T-helper 1 cell treated with Interleukin-12 subunit alpha and Interleukin-12 subunit beta and Interleukin-4 antibody, amounts not matched to agents 30 ng/mL and 1 ng/mL, for 36 hours (primary cell): ENCODE measurements around the gene UHMK1. TPM values are rescaled to one million over a fixed set of nuclear protein-coding genes. Genes with fewer than 3 reads are reported as not detected.
"Not testable (repeated sequence)": the region's sequence is repeated elsewhere in the genome, so short reads cannot be mapped to it uniquely, and the experiment has no call there.

ENCODE experiments used
- intact Hi-C: fragments of 100-400 bp; cut with micrococcal nuclease; formaldehyde crosslinking; loops from one replicate; pipeline ENCODE4 v1.15.1; 2024
- total RNA-seq: library from RNA; stranded (reverse); gene quantifications from 2 replicates; pipeline ENCODE4 v1.2.3, GENCODE V29; 2022

Gene UHMK1
- total RNA-seq, 1 donor from 2014 or later, result 71.9 TPM

DNA sequence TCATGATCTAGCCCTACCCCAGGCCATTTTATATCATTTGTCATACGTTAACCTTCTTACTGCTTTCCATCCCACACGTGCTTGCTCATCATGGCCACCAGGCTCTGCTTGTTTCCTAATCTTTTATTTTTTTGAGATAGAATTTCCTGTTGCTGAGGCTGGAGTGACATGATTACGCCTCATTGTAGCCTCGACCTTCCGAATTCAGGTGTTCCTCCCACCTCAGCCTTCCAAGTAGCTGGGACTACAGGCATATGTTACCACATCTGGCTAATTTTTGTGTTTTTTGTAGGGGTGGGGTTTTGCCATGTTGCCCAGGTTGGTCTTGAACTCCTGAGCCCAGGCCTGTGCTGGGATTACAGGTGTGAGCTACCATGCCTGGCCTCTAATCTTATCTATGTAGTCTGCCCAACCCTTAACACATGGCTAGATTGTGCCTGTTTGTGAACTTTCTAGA lies 67.2 kb downstream of the UHMK1 start:
- intact Hi-C loops, result no loop called here

DNA sequence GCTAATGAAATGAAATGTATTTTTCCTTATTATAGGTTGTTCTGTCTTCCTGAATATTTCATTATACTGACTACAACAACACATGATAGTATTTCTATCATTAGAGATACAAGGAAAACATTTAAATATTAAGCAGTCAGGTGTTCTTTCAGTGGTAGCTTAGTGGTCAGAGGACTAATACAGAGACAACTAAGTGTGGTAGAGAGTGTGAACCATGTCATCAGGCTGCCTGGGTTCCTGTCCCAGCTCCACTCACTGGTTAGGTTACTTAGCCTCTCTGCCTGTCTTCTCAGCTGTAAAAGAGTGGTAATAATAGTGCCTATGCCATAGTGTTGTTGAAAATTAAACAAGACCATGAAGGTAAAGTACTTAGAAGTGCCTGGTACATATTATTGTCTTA lies 67.8 kb downstream of the UHMK1 start:
- intact Hi-C loops, result no loop called here

DNA sequence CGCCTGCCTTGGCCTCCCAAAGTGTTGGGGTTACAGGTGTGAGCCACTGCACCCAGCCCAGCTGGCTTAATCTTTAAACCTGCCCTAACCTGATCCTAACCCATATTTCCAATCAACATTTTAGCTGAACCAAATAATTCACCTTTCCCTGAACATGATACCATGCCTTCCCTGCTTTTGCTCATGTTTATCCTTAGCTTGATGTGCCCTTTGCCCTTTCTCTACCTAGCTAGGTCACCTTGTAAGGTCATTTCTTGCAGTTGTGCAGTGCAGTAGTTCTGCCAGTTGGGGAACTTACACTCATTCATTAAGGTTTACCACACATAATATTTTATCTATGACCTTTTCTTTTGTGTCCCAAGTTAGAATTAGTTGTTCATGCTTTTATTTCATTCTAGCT lies 69.3 kb downstream of the UHMK1 start:
- intact Hi-C loops, result no loop called here

DNA sequence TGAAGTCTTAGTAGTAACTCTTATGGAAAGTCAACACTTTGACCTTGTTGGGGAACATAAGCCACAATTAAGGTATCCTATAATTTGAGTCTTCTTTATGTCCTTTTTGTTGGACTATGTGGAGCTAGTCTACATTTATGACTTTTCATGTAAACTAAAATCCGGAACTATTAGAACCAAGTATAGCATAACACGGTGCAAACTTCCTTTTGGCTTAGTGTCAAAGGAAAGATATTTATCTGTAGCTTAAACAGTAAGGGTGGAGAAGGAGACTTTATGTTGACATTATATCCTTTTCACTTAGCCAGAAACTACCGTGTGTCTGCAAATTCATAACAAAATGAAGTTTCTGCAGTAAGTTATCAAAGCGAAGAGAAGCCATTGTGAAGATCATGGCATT lies 71.2 kb downstream of the UHMK1 start:
- intact Hi-C loops, result no loop called here

DNA sequence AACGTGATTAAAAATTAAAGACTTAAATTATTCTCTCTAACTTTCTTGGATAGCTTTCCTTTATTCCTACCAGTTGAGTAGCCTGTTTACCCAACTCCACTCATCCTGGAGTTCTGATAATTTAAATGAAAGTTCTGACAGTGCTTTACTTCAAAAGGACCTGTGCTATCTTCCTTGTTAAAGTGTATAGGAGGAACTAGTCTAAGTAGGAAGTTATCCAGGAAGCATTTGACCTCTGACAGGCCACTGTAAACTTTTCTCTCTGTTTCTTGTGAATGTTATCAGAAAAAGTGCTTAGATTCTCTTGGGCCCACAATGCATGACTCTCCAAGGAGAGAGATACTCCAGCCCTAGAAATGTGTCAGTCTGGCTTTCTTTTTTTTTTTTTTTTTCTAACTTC lies 73.1 kb downstream of the UHMK1 start:
- intact Hi-C loops, result no loop called here

DNA sequence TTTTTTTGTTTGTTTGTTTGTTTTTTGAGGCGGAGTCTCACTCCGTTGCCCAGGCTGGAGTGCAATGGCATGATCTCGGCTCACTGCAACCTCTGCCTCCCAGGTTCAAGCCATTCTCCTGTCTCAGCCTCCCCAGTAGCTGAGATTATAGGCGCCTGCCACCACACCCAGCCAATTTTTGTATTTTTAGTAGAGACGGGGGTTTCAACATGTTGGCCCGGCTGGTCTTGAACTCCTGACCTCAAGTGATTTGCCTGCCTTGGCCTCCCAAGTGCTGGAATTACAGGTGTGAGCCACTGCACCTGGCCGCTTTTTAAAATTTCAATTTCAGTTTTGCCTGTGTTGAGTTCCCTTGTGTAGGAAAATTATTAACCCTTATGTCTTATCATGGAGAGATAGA lies 73.5 kb downstream of the UHMK1 start:
- intact Hi-C loops, result not testable (repeated sequence)

DNA sequence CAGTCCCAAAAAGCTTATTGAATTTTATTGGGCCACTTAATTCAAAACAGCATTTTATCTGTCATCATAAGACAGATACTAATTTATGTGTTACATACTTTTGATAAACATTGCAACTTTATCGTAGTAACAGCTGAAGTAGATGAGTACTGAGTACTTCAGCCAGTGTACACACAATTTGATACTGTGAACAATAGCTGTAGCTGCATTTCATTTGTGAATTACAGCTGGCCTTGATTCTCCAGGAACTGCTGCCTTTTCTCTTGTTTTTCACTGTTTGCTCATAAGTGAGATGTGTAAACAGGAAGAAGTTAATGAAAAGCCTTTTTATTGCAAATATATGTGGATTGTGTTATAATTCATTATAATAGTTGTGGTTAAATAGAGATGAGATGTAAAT lies 74.1 kb downstream of the UHMK1 start:
- intact Hi-C loops, result no loop called here

DNA sequence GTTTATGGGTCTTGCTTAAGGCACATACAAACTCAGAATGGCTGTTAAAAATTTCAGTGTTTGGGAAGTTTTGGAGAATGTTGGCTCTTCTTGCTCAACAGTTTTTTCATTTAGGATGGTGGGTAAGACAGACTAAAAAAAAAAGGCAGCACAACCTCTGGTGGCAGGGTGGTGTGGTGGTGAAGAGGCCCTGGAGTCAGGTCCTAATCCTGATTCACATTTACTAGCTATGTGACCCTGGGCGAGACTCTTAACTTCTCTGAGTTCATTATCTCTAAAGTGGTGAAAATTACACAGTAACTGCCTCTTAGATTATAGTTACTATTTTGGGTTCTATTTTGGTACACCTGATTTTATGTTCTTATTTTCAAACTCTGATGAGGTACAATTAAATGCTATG lies 75.5 kb downstream of the UHMK1 start:
- intact Hi-C loops, result no loop called here

DNA sequence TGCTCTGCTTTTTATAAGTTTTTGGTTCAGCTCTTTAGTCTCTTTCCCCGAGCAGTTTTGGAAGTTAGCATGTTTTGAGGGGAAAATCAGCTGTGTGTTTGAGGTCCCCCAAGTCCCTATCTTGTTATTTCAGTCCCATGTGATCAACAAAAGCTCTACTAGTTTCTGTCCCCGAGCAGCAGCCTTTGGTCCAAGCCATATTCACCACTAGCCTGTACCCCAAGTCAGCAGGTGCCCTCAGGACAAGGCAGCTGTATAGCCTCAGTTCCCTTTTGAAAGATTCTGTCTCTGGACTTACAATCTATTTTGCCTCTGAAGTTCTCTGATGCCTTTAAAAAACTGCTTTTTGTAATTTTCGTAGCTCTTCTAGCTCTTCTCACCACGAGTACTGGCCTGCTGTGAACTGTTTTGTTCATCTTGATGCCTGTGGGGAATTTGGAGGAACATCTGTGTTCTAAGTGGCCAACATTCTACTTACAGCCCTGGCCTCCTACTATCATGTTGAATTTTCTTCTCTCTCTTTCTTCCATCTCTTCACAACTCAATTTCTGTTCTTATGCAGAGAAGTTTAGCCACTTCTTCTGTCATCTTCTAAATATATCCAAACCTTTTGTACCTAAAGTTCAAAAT lies 80.6 kb downstream of the UHMK1 start:
- intact Hi-C loops, result no loop called here

DNA sequence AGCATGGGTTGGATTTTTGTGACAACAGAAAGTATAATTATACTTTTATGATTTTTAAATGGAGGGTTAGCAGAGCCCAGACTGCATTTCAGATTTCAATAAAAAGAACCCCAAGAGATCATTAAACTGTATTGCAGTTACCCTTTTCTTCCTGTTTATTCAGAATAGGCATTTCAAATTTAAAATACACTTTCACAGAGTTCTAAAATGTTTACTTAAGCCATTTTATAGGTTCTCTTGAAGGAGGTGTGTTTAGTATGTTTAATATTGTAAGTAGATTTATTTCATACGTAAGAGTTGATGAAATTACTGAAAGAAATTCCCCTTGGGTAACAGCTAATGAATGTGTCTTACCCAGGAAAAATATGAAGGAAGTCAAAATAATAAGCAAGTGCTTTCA lies 81.3 kb downstream of the UHMK1 start:
- intact Hi-C loops, result no loop called here

Other genes with a start within 250 kb of the UHMK1 start
- not detected in 2 replicates for gene SPATA46, start 121.0 kb upstream of the UHMK1 start, total RNA-seq
- gene C1orf226, start 116.1 kb upstream of the UHMK1 start, total RNA-seq, result not detected in 2 replicates
- gene SH2D1B, start 85.7 kb upstream of the UHMK1 start, total RNA-seq, result not detected in 2 replicates
- gene UAP1, start 63.9 kb downstream of the UHMK1 start, total RNA-seq, result 17.8 and 18.0 TPM in 2 replicates
- 0.44 and 0.51 TPM in 2 replicates for gene DDR2, start 134.6 kb downstream of the UHMK1 start, total RNA-seq